DMS79 (cell line): ENCODE measurements around the gene SERPINB2.
A peak's percentile ranks its signal among the peaks of the same experiment; 100 is the strongest.
"Not testable (repeated sequence)": the region's sequence is repeated elsewhere in the genome, so short reads cannot be mapped to it uniquely, and the experiment has no call there.

Experiments used
- DNase-seq: peaks from one replicate; lab custom pipeline; 2025; lab: John Stamatoyannopoulos, UW

SERPINB2 gene

GRCh38 chr18:63936932-63937393 lies 49.5 kb downstream of the SERPINB2 start:
- no peak for DNase-seq

- no peak for DNase-seq
Measured at GRCh38 chr18:63940008-63940407, 52.5 kb downstream of the SERPINB2 start.

- DNase-seq = not testable (repeated sequence)
Measured at GRCh38 chr18:63940543-63941050, 53.1 kb downstream of the SERPINB2 start.

DNA sequence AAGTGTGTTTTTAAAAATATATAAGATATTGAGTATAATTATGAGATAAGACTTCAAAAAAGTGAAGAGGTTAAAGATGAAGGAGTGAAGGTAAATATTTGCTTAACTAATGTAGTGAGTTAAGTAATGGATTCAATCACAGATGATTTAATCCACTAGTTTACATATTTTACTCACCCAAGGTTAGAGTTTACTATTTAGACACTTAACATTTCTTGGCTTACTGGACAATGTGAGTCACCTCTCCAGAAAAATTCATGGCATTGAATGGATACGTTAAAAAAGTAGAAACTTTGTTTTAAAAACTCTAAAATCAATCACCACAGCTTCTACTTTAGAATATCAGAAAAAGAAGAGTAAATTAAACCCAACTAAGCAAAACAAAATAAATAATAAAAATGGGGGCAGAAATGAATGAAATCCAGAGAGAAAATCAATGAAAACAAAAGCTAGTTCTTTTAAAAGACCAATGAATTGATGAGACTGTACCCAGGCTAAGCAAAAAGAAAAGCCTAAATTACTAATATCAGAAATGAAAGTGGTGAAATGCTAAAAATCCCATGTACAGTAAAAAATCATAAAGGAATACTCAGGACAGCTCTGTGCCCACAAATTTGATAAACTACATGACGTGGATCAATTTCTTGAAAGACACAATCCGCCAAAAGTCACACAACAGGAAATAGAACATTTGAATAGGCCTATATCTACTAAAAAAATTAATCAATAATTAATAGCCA lies 59.7 kb downstream of the SERPINB2 start:
- DNase-seq = no peak

- peak; percentile 52 for DNase-seq
Measured at GRCh38 chr18:63949068-63949737, 61.7 kb downstream of the SERPINB2 start, which contains the start of gene HMSD. TSS of gene HMSD (plus strand) at chr18:63949301. CDS start at chr18:63953456, 4,155 bp downstream.

DNA sequence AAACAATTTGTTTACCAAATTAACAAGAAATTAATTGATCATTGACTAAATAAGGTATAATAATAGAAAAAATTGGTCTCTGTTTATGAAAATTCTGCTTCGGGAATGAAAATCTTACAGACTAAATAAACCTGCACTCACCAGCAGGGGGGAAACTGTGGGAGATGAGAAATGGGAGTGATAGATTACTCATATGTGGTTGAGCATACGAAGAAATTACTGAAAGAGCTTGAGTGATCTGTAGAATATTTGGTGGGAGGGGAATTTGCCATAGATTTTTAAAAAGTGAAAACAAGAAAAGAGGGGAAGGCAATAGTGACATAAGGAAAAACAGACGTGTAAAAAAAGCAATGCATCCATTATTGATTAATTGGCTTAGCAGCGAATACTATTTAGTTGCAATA lies 63.8 kb downstream of the SERPINB2 start:
- no peak for DNase-seq
